KOPT-K1 (cell line): ENCODE measurements around the gene TNRC6A.

Experiments
- H3K27ac ChIP-seq: fragments of 200-600 bp; sonication (generic); 2 replicates; pipeline ENCODE4 v1.5.1; 2016; ENCODE audit warnings: antibody characterized with exemption, mild to moderate bottlenecking, low read depth, low read length; ENCODE audit not compliant: poor library complexity, severe bottlenecking
- H3K36me3 ChIP-seq: fragments of 200-600 bp; sonication (generic); 2 replicates; pipeline ENCODE4 v1.5.1; 2017; ENCODE audit warnings: antibody characterized with exemption, mild to moderate bottlenecking, low read length, moderate library complexity; ENCODE audit not compliant: insufficient read depth
- H3K9me3 ChIP-seq: fragments of 200-600 bp; sonication (generic); 2 replicates; pipeline ENCODE4 v1.5.1; 2017; ENCODE audit warnings: antibody characterized with exemption, low read length, mild to moderate bottlenecking; ENCODE audit not compliant: insufficient read depth, poor library complexity, severe bottlenecking

Gene TNRC6A

GRCh38 chr16:24729243-24729950 is at the start of gene TNRC6A:
Gene TNRC6A (plus strand): TSS chr16:24729651. CDS start chr16:24729842, 191 bp downstream.
- peak within 1 kb of the TSS; percentile 69 for H3K27ac ChIP-seq
- H3K36me3 ChIP-seq: peaks cover 31% of the 10 kb centered on the region
- H3K9me3 ChIP-seq: no peaks in the 10 kb centered on the region

GRCh38 chr16:24681793-24682192 is 47.7 kb upstream of the TNRC6A start:
- Histone ChIP-seq H3K27ac (no peak overlapping the region), H3K36me3 (no peaks in the 10 kb centered on the region), H3K9me3 (no peaks in the 10 kb centered on the region)

GRCh38 chr16:24683250-24683649 is 46.2 kb upstream of the TNRC6A start:
- no peaks in the 10 kb centered on the region for H3K36me3 ChIP-seq
- no peaks in the 10 kb centered on the region for H3K9me3 ChIP-seq
- no peak overlapping the region for H3K27ac ChIP-seq

- Histone ChIP-seq H3K36me3 (no peaks in the 10 kb centered on the region), H3K9me3 (no peaks in the 10 kb centered on the region), H3K27ac (no peak overlapping the region)
Observed at GRCh38 chr16:24683847-24684493, 45.5 kb upstream of the TNRC6A start.

GRCh38 chr16:24685539-24686432 is 43.7 kb upstream of the TNRC6A start:
- Histone ChIP-seq H3K36me3 (no peaks in the 10 kb centered on the region), H3K9me3 (no peaks in the 10 kb centered on the region), H3K27ac (no peak overlapping the region)

GRCh38 chr16:24686678-24687077 is 42.8 kb upstream of the TNRC6A start:
- Histone ChIP-seq H3K36me3 (no peaks in the 10 kb centered on the region), H3K27ac (no peak overlapping the region), H3K9me3 (no peaks in the 10 kb centered on the region)

GRCh38 chr16:24688359-24688758 is 41.1 kb upstream of the TNRC6A start:
- Histone ChIP-seq H3K36me3 (no peaks in the 10 kb centered on the region), H3K27ac (no peak overlapping the region), H3K9me3 (no peaks in the 10 kb centered on the region)

GRCh38 chr16:24689128-24689527 is 40.3 kb upstream of the TNRC6A start:
- no peaks in the 10 kb centered on the region for H3K9me3 ChIP-seq
- H3K36me3 ChIP-seq: no peaks in the 10 kb centered on the region
- H3K27ac ChIP-seq: no peak overlapping the region

- Histone ChIP-seq H3K9me3 (no peaks in the 10 kb centered on the region), H3K36me3 (no peaks in the 10 kb centered on the region), H3K27ac (no peak overlapping the region)
Observed at GRCh38 chr16:24692854-24693253, 36.6 kb upstream of the TNRC6A start.

GRCh38 chr16:24694931-24695330 is 34.5 kb upstream of the TNRC6A start:
- H3K27ac ChIP-seq: no peak overlapping the region
- no peaks in the 10 kb centered on the region for H3K9me3 ChIP-seq
- H3K36me3 ChIP-seq: no peaks in the 10 kb centered on the region

- no peaks in the 10 kb centered on the region for H3K9me3 ChIP-seq
- H3K36me3 ChIP-seq: no peaks in the 10 kb centered on the region
- no peak overlapping the region for H3K27ac ChIP-seq
Observed at GRCh38 chr16:24696699-24697098, 32.8 kb upstream of the TNRC6A start.

- H3K27ac ChIP-seq: no peak overlapping the region
- H3K36me3 ChIP-seq: no peaks in the 10 kb centered on the region
- no peaks in the 10 kb centered on the region for H3K9me3 ChIP-seq
Observed at GRCh38 chr16:24698308-24698707, 31.1 kb upstream of the TNRC6A start.

GRCh38 chr16:24699151-24699723 is 30.2 kb upstream of the TNRC6A start:
- H3K27ac ChIP-seq: no peak overlapping the region
- no peaks in the 10 kb centered on the region for H3K36me3 ChIP-seq
- H3K9me3 ChIP-seq: no peaks in the 10 kb centered on the region

- Histone ChIP-seq H3K36me3 (no peaks in the 10 kb centered on the region), H3K27ac (no peak overlapping the region), H3K9me3 (no peaks in the 10 kb centered on the region)
Observed at GRCh38 chr16:24700549-24701392, 28.7 kb upstream of the TNRC6A start.
